ENCODE measurements around the gene EPM2A. TPM values are rescaled to one million over a fixed set of nuclear protein-coding genes. Genes with fewer than 3 reads are reported as not detected.

Gene EPM2A
- total RNA-seq, 1 experiment from 2014 or later, result 6.4 TPM

- DNase-seq (ENCODE audit: low read depth, low spot score) (no peak), ATAC-seq (no peak)
- H3K9me3 ChIP-seq (ENCODE audit: control insufficient read depth in 1 of 2, insufficient read depth in 1 of 2, low read depth in 1 of 2, low read length in 2 of 2), result no peaks in the 10 kb centered on the region
- no peaks in the 10 kb centered on the region for H3K4me1 ChIP-seq (ENCODE audit: control insufficient read depth in 1 of 2, insufficient read depth in 2 of 2, low read length in 2 of 2)
- no peaks in the 10 kb centered on the region for H3K79me2 ChIP-seq (ENCODE audit: insufficient read depth, low read length)
- ChIA-PET RAD21 (ENCODE audit: low non-redundant PET in 1 of 2, low total read pairs in 2 of 2, uncharacterized antibody in 2 of 2, unreplicated experiment in 2 of 2) (no interaction called here), CTCF (no interaction called here), POLR2A (no interaction called here)
- no peak overlapping the region for H3K4me2 ChIP-seq (ENCODE audit: low read length)
- no peaks in the 10 kb centered on the region for H4K20me1 ChIP-seq (ENCODE audit: insufficient read depth)
- H3K36me3 ChIP-seq (ENCODE audit: control insufficient read depth in 1 of 2, insufficient read depth in 2 of 2, low read length in 2 of 2), result no peaks in the 10 kb centered on the region
- TF ChIP-seq RAD21 (IDR thresholded peaks at IDR 0.05; ENCODE audit: low read depth) (no peak), REST (IDR thresholded peaks at IDR 0.05; ENCODE audit: low read depth) (no peak), FOSL1 (IDR thresholded peaks at IDR 0.05; ENCODE audit: low read depth) (no peak), SRF (IDR thresholded peaks at IDR 0.05; ENCODE audit: low read depth) (no peak), EZH2phosphoT487 (IDR thresholded peaks at IDR 0.05; ENCODE audit: borderline replicate concordance) (no peak), ELF1 (IDR thresholded peaks at IDR 0.05; ENCODE audit: borderline replicate concordance, low read depth) (no peak), ZBTB33 (IDR thresholded peaks at IDR 0.05; ENCODE audit: extremely low read depth, insufficient replicate concordance, low read length) (no peak), JUND (IDR thresholded peaks at IDR 0.05) (no peak), ZNF274 (IDR thresholded peaks at IDR 0.05; ENCODE audit: low read depth, low read length) (no peak), SIN3A (IDR thresholded peaks at IDR 0.05; ENCODE audit: low read depth) (no peak), POLR2AphosphoS5 (IDR thresholded peaks at IDR 0.05; ENCODE audit: low read depth, low read length) (no peak), YY1 (IDR thresholded peaks at IDR 0.05; ENCODE audit: extremely low read depth, insufficient replicate concordance, low read depth, low read length) (no peak), CBX3 (IDR thresholded peaks at IDR 0.05; ENCODE audit: low read depth) (no peak), ATF3 (IDR thresholded peaks at IDR 0.05) (no peak), CTCF (IDR thresholded peaks at IDR 0.05 in 2 of 3, conservative IDR thresholded peaks at IDR 0.05 in 1 of 3; ENCODE audit: borderline replicate concordance in 1 of 3, insufficient read depth in 1 of 3, low read depth in 2 of 3, low read length in 2 of 3) (no peak), EGR1 (IDR thresholded peaks at IDR 0.05; ENCODE audit: low read depth) (no peak)
- no peaks in the 10 kb centered on the region for H3K27me3 ChIP-seq (ENCODE audit: insufficient read depth, low read length)
- intact Hi-C loops (cut with micrococcal nuclease), result no loop called here
- no TSS peak for BruUV-seq (replicated peaks)
- H3K9me2 ChIP-seq (ENCODE audit: insufficient read depth), result no peaks in the 10 kb centered on the region
- H3K27ac ChIP-seq (ENCODE audit: low read depth, low read length), result no peak overlapping the region
- no peak overlapping the region for H3K9ac ChIP-seq (ENCODE audit: low read length)
- no peak overlapping the region for H3K4me3 ChIP-seq (replicated peaks in 1 of 2; ENCODE audit: low read depth in 1 of 2, low read length in 2 of 2)
- H2AFZ ChIP-seq (ENCODE audit: low read depth, low read length, poor library complexity, severe bottlenecking), result no peak overlapping the region
These were observed 132.5 kb downstream of the EPM2A start for GRCh38 chr6:145602726-145603326.
